HG02970 (cell line): ENCODE data around the gene CIITA.

Experiments used
- ATAC-seq: cut with Tn5 transposase; IDR thresholded peaks from one replicate; pipeline ENCODE4 v1.9.1; 2021; ENCODE audit warnings: mild to moderate bottlenecking, moderate library complexity, moderate number of reproducible peaks; ENCODE audit not compliant: unreplicated experiment, low FRiP score

The CIITA gene

DNA sequence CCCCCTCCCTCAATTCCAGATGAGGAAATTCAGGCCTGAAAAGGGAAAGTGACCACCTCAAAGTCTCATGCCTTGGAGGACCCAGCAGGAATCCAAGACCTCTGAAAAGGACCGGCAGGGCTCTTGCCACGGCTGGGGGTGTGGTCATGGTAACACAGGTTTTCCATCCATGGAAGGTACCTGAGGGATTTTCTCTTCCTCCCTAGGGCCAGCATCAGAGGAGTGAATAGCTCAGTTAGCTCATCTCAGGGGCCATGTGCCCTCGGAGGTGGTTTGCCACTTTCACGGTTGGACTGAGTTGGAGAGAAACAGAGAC lies 1.3 kb downstream of the CIITA start:
- ATAC-seq: no peak

DNA sequence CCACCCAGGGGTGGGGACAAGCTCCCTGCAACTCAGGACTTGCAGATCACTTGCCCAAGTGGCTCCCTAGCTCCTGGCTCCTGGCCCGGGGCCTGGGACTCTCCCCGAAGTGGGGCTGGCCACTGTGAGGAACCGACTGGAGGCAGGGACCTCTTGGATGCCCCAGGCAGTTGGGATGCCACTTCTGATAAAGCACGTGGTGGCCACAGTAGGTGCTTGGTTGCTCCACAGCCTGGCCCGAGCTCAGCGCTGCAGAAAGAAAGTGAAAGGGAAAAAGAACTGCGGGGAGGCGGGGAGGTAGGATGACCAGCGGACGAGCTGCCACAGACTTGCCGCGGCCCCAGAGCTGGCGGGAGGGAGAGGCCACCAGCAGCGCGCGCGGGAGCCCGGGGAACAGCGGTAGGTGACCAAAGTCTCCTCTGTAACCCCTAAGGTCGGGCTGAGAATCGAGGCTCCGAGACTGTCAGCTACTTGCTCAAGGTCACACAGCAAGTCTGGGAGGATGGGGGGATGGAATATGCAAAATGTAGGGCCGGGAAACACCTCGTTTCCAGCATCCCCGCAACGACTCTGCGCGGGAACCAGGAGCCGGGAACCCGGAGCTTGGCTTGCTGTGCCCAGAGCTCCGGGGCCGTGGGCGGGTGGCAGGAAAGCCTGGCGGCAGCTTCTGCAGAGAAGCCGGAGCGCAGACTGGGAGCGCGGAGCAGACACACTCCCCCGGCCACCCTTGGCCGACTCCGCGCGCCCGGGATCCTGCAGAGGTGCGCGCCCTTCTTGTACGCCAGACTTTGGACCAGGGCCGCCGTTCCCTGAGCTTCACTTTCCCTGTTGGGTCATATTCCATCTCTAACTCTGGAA lies 1.9 kb downstream of the CIITA start:
- no peak for ATAC-seq

DNA sequence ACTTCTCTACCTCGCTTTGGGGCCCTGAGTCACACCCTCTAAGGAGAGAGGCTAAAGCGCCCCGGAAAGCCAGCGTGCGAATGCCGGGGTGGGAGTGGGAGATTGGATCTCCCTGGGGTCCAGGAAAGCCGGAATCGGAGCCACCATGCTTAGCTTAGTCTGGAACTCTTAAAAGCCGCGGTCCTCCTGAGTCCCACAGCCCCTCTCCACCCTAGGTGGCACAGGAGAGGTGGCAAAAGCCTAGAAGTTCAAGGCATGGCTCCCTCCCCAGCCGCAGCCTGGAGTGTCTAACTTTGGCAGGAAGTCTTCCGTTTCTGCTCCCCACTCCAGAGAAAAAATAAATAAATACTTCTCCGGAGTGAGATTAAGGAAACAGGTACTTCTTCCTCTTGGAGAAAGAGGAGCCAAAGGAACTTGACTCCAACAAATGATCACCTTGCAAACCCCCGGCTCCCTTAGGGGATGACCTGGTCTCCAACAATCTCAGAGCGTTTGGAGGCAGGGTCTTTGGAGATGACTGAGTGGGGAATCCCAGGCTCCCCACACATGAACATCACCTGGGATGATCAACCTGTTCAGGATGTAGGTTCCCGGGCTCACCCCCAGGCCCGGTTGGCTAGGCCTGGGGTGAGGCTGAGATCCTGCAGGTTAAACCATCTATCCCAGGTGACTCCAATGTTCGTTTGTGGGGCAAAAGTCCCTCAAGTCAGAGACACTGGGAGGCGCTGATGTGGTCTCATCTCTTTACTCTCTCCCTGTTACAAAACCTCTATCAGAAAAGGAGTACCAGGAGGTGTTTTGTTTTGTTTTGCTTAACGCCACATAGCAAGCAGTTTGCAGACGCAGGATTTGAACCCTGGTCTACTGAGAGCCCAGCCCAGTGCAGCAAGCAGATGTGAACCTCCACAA lies 2.9 kb downstream of the CIITA start:
- no peak for ATAC-seq

DNA sequence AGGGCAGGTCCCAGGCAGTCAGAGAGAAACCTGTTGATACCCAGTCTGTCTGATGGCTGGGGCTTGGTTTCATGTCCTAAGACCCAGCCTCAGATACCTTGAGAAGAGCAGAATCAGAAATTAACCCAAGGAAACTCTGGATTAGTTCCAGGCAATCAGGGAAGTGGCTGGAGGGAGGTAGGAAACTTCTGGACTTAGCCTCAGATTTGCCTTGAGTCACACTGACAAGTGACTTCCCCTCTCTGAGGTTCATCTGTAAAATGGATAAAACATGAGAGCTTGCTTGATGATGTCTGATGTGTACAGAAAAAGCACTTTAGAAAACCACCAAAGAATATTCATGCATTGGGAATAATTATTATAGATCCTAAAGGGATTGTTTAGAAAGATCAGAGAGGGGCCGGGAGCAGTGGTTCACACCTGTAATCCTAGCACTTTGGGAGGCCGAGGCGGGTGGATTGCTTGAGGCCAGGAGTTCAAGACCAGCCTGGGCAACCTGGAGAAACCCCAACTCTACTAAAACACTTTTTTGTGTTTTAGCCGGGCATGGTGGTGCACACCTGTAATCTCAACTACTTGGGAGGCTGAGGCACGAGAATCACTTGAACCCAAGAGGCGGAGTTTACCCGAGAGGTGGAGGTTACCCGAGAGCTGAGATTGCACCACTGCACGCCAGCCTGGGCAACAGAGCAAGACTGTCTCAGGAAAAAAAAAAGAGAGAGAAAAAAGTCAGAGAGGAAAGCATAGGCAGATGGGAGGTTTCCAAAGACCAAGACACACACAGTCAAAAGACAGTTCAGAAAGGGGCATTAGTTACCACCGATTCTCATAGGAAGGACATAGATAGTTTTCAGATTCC lies 3.8 kb downstream of the CIITA start:
- ATAC-seq: no peak

DNA sequence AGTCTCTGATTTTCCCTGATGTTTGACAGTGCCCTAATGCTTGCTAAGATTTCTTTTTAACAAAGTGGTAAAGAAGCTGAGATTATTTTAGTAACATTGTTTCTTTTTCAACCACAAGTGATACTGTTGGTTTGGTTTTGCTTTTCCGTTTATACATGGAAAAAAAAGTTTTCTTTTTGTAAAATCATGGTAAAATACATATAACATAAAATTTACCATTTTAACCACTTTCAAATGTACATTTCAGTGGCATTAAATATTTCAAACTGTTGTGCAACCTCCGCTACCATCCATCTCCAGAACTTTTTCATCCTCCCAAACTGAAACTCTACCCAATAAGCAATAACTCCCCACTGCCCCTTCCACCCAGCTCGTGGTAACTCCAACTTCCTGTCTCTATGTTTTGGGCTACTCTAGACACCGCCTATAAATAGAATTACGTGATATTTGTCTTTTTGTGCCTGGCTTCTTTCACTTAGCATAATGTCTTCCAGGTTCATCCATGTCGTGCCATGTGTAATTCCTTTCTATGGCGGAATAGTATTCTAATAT lies 4.6 kb downstream of the CIITA start:
- ATAC-seq: no peak

DNA sequence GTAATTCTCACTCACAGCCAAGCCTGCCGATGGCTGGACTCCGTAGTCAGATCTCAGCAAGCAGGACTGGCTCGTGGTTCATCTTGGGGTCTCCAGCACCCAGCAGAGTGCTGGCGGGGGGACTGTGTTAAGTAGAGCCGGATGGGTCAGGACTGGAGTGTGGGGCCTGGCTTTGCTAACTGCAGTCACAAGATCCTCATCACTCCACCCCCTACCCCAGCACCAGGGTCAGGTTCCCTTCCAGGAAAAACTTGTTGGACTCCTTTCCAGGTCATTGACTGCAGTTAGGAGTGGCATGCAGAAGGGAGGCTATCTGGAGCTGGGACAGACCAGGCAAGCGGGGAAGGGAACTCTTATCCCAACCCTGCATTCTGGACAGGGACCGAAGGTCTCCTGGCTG lies 6.0 kb downstream of the CIITA start:
- ATAC-seq: no peak

DNA sequence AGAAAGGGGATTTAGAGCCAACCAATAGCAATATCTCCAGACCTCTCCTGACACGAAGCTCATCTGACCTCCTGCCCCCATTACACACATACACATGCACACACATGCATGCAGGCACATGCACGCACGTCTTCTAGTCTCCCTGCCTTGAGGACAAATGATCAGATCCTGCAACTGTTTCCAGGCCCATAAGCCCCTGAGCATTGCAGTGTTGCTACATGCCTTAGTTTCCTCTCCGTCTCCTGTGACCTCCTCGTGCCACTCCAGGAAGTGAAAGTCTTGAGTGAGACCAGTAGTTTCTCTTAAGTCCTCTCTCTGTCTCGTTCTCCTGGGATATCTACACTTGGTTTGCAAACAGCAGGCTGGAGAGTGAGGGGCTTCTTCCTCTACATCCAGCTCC lies 8.2 kb downstream of the CIITA start:
- ATAC-seq: no peak

DNA sequence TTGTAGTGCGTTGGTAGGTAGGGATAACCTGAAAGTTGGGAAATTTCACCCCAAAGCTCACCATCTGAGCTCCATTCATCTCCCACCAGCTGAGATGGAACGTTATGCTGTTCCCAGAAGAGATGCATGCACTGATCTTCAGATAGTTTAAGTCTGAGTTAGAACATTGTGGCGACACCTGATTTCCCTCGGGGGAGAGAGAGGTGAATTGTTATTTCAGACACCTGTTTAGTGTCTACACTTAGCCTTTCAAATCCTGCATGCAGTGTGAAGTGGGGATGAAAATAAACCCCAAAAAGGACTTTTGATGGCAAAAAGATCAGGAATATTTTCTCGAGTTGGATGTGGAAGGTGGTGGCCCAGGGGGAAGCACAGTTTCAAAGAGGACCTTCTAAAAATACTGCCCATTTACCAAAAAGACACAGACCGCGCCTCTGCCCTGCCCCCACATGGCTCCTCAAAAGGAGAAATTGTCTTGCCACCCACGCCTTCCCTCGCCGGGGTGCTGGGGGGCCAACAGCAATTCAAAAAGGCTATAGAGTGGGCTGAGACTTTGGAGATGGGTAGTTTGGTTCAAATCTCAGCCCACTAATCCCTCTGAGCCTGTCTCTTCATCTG lies 11.4 kb downstream of the CIITA start:
- ATAC-seq: no peak

DNA sequence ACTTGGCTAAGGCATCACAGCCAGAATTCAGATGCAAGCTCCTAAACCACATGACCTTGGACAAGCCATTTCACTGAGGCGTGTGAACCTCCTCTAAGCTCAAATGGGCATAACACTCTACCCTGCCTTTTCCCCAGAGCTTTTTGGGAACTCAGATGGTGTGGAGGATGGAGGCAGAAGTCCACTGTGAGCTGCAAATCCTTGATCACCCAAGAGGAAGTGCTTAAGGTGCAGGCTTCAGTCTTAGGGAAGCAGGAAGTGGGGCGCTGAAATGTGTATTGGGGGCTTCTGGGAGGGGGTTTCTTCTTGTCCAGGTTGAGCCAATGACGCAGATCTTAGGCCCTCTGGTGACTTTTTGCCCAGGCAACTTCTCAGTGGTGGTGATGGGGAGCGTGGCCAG lies 12.9 kb downstream of the CIITA start:
- no peak for ATAC-seq

DNA sequence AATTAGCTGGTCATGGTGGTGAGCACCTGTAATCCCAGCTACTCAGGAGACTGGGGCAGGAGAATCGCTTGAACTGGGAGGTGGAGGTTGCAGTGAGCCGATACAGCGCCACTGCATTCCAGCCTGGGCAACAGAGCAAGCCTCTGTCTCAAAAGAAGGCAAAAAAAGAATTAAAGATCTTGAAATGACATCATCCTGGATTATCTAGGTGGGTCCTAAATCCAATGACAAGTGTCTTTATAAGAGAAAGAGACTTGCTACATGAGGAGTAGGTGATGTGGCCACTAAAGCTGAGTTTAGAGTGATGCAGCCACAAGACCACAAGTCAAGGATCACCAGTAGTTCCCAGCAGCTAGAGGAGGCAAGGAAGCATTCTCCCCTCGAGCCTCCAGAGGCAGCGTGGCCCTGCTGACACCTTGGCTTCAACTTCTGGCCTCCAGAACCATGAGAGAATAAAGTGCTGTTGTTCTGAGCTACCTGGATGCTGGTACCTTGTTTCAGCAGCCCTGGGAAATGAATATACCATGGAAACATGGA lies 15.8 kb downstream of the CIITA start:
- ATAC-seq: no peak

DNA sequence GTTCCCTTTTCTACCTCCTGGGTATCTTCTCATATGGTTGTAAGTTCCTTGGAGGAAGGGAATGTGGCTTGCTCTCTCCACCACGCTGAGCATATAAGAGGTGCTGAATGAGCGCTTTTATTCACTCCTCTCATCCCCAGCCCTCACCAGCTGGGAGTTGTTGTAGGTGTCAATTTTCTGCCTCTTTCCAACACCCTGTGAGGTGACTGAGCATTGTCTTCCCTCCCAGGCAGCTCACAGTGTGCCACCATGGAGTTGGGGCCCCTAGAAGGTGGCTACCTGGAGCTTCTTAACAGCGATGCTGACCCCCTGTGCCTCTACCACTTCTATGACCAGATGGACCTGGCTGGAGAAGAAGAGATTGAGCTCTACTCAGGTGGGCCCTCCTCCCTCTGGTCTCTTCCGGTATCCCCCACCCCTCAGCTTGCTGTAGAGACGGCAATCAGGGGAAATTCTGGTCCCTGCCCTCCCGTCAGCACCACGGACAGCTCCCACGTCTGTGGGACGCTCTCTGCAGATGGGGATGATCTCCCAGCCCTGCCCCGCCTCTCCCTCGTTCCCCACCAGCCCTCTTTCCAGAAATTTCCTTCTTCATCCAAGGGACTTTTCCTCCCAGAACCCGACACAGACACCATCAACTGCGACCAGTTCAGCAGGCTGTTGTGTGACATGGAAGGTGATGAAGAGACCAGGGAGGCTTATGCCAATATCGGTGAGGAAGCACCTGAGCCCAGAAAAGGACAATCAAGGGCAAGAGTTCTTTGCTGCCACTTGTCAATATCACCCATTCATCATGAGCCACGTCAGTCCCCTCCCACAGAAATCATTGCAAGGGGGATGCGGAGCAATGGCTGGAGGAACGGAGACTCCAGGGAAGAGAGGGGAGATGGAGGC lies 18.3 kb downstream of the CIITA start:
- no peak for ATAC-seq

DNA sequence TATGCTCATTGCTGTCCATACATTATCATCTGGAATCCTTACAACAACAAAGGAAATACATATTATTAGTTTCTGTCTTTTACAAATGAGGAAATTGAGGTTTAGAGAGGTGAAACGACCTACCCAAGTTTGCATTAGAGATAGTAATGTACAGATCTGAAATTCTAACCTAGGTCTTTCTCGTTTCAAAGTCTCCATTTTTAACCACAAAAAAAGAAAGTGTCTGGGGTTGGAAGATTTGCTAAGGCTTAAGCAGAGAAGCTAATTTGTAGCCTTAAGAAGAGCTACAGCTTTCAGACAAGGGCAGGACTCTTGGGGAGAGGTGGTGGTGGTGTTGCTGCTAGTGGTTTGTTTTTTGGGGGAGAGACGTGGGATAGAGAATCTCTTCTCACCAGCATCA lies 19.2 kb downstream of the CIITA start:
- ATAC-seq: no peak

DNA sequence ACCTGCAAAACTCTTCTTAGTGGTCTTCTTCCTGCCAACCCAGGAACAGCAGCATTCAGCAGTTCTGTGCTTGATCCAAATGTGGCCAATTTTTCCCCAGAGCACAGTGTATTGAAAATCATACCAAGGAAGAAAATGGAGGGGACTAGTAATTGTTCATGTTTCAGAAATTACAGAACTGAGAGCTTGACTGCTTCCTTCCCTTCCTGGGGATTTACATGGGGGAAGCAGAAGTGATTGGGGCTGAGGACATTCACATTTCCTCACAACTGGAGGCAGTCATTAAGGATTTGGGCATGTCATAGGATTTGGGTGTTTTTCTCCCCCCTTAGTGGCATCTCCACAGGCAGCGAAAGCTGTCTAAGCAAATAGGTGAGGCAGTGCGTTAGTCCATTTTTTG lies 19.7 kb downstream of the CIITA start:
- no peak for ATAC-seq

DNA sequence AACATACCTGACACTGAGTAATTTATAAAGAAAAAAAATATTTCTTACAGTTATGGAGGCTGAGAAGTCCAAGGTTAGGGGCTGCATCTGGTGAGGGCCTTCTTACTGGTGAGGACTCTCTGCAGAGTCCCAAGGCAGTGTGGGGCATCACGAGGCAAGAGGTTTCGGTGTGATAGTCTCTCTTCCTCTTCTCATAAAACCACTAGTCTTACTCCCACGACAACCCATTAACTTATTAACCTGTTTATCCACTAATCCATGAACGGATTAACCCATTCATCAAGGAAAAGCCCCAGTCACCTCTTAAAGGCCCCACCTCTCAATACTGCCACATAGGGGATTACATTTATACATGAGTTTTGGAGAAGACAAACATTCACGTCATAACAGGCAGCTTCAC lies 20.1 kb downstream of the CIITA start:
- ATAC-seq: no peak

DNA sequence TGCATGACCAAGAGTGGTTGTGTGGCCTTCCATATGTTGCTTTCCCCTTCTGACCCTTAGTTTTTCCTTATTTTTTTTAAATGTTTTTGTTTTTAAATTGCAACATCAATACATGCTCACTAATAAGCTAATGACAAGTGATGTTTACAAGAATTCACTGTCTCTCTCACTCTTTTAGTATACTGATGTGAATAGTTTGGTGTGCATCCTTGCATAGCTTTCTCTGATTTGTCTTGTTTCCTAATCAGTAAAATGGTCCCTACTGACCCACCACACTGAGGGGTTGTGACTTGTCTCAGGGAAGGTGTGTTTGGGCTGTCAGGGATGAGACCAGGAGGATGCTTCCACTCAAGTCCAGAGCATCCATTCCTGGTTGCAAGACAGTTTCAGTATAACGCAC lies 26.0 kb downstream of the CIITA start:
- no peak for ATAC-seq

DNA sequence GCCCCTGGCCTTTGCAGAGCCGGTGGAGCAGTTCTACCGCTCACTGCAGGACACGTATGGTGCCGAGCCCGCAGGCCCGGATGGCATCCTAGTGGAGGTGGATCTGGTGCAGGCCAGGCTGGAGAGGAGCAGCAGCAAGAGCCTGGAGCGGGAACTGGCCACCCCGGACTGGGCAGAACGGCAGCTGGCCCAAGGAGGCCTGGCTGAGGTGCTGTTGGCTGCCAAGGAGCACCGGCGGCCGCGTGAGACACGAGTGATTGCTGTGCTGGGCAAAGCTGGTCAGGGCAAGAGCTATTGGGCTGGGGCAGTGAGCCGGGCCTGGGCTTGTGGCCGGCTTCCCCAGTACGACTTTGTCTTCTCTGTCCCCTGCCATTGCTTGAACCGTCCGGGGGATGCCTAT lies 29.5 kb downstream of the CIITA start:
- ATAC-seq: no peak

DNA sequence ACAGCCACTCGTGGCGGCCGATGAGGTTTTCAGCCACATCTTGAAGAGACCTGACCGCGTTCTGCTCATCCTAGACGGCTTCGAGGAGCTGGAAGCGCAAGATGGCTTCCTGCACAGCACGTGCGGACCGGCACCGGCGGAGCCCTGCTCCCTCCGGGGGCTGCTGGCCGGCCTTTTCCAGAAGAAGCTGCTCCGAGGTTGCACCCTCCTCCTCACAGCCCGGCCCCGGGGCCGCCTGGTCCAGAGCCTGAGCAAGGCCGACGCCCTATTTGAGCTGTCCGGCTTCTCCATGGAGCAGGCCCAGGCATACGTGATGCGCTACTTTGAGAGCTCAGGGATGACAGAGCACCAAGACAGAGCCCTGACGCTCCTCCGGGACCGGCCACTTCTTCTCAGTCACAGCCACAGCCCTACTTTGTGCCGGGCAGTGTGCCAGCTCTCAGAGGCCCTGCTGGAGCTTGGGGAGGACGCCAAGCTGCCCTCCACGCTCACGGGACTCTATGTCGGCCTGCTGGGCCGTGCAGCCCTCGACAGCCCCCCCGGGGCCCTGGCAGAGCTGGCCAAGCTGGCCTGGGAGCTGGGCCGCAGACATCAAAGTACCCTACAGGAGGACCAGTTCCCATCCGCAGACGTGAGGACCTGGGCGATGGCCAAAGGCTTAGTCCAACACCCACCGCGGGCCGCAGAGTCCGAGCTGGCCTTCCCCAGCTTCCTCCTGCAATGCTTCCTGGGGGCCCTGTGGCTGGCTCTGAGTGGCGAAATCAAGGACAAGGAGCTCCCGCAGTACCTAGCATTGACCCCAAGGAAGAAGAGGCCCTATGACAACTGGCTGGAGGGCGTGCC lies 30.1 kb downstream of the CIITA start:
- no peak for ATAC-seq

DNA sequence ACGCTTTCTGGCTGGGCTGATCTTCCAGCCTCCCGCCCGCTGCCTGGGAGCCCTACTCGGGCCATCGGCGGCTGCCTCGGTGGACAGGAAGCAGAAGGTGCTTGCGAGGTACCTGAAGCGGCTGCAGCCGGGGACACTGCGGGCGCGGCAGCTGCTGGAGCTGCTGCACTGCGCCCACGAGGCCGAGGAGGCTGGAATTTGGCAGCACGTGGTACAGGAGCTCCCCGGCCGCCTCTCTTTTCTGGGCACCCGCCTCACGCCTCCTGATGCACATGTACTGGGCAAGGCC lies 30.7 kb downstream of the CIITA start:
- ATAC-seq: no peak
